ENCODE measurements around the gene DIPK1C.

DIPK1C gene

DNA sequence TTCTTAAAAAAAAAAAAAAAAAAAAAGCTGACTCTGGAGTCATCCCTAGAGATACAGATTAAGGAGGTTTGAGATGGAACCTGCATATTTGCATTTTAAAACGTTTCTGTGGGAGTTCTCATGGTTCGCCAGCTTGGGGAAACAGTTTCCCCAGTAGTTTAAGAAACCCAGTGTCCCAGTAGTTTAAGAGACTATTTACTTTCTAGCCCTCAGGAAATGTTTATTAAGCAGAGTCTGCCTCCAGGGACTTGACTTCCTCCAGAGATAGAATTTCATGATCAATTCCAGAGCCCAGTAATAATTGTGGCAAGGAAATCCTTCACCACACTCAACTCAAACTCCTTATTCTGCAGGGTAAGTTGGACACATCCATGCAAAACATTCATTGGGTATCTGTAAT lies 39.1 kb downstream of the DIPK1C start:
- Histone ChIP-seq H2AFZ (ENCODE audit: low read length) (no peak overlapping the region), H3K9me2 (replicated peaks; ENCODE audit: low read depth, low read length) (no peaks in the 10 kb centered on the region), H3F3A (ENCODE audit: low read depth) (no peaks in the 10 kb centered on the region), H3K9me3 (ENCODE audit: insufficient read depth, low read depth, low read length) (no peaks in the 10 kb centered on the region), H3K9ac (ENCODE audit: low read depth, low read length, poor library complexity, severe bottlenecking) (no peak overlapping the region), H3K4me1 (ENCODE audit: insufficient read depth, low read length, poor library complexity, severe bottlenecking) (no peaks in the 10 kb centered on the region), H4K20me1 (ENCODE audit: insufficient read depth, low read length, poor library complexity, severe bottlenecking) (no peaks in the 10 kb centered on the region), H3K79me2 (ENCODE audit: insufficient read depth, low read length) (no peaks in the 10 kb centered on the region), H3K4me3 (ENCODE audit: low read length, poor library complexity, severe bottlenecking) (no peak overlapping the region), H3K27me3 (ENCODE audit: insufficient read depth, low read length, poor library complexity, severe bottlenecking) (no peaks in the 10 kb centered on the region), H3K36me3 (ENCODE audit: insufficient read depth, low read length) (no peaks in the 10 kb centered on the region), H3K4me2 (ENCODE audit: low read depth, low read length, poor library complexity, severe bottlenecking) (no peak overlapping the region)
- no peak for TF ChIP-seq EZH2phosphoT487 (IDR thresholded peaks at IDR 0.05; ENCODE audit: borderline replicate concordance)
- TF ChIP-seq CTCF (conservative IDR thresholded peaks at IDR 0.05; ENCODE audit: low read length), result no peak

GRCh38 chr18:74416124-74416523 lies 41.0 kb downstream of the DIPK1C start:
- Histone ChIP-seq H3K9ac (ENCODE audit: low read depth, low read length, poor library complexity, severe bottlenecking) (no peak overlapping the region), H3K36me3 (ENCODE audit: insufficient read depth, low read length) (no peaks in the 10 kb centered on the region), H3K9me2 (replicated peaks; ENCODE audit: low read depth, low read length) (no peaks in the 10 kb centered on the region), H4K20me1 (ENCODE audit: insufficient read depth, low read length, poor library complexity, severe bottlenecking) (no peaks in the 10 kb centered on the region), H3K4me2 (ENCODE audit: low read depth, low read length, poor library complexity, severe bottlenecking) (no peak overlapping the region), H3K79me2 (ENCODE audit: insufficient read depth, low read length) (no peaks in the 10 kb centered on the region), H3K27me3 (ENCODE audit: insufficient read depth, low read length, poor library complexity, severe bottlenecking) (no peaks in the 10 kb centered on the region), H3K4me1 (ENCODE audit: insufficient read depth, low read length, poor library complexity, severe bottlenecking) (no peaks in the 10 kb centered on the region), H3K4me3 (ENCODE audit: low read length, poor library complexity, severe bottlenecking) (no peak overlapping the region), H2AFZ (ENCODE audit: low read length) (no peak overlapping the region), H3K9me3 (ENCODE audit: insufficient read depth, low read depth, low read length) (no peaks in the 10 kb centered on the region), H3F3A (ENCODE audit: low read depth) (no peaks in the 10 kb centered on the region)
- TF ChIP-seq EZH2phosphoT487 (IDR thresholded peaks at IDR 0.05; ENCODE audit: borderline replicate concordance) (no peak), CTCF (conservative IDR thresholded peaks at IDR 0.05; ENCODE audit: low read length) (no peak)

- Histone ChIP-seq H3K27me3 (ENCODE audit: insufficient read depth, low read length, poor library complexity, severe bottlenecking) (no peaks in the 10 kb centered on the region), H2AFZ (ENCODE audit: low read length) (no peak overlapping the region), H4K20me1 (ENCODE audit: insufficient read depth, low read length, poor library complexity, severe bottlenecking) (no peaks in the 10 kb centered on the region), H3K9me3 (ENCODE audit: insufficient read depth, low read depth, low read length) (no peaks in the 10 kb centered on the region), H3K36me3 (ENCODE audit: insufficient read depth, low read length) (no peaks in the 10 kb centered on the region), H3K4me2 (ENCODE audit: low read depth, low read length, poor library complexity, severe bottlenecking) (no peak overlapping the region), H3K9ac (ENCODE audit: low read depth, low read length, poor library complexity, severe bottlenecking) (no peak overlapping the region), H3F3A (ENCODE audit: low read depth) (no peaks in the 10 kb centered on the region), H3K4me1 (ENCODE audit: insufficient read depth, low read length, poor library complexity, severe bottlenecking) (no peaks in the 10 kb centered on the region), H3K9me2 (replicated peaks; ENCODE audit: low read depth, low read length) (no peaks in the 10 kb centered on the region), H3K79me2 (ENCODE audit: insufficient read depth, low read length) (no peaks in the 10 kb centered on the region), H3K4me3 (ENCODE audit: low read length, poor library complexity, severe bottlenecking) (no peak overlapping the region)
- TF ChIP-seq EZH2phosphoT487 (IDR thresholded peaks at IDR 0.05; ENCODE audit: borderline replicate concordance) (no peak), CTCF (conservative IDR thresholded peaks at IDR 0.05; ENCODE audit: low read length) (no peak)
Measured at GRCh38 chr18:74414953-74415515, 42.1 kb downstream of the DIPK1C start.
